Epithelial cell of proximal tubule (primary cell): ENCODE data around the gene IGFBP2. TPM values are rescaled to one million over a fixed set of nuclear protein-coding genes. Genes with fewer than 3 reads are reported as not detected.

Experiments used
- DNase-seq: peaks from one replicate; pipeline ENCODE4 v3.0.0-alpha.2; 2011; ENCODE audit warnings: low read depth
- H3K4me3 ChIP-seq: 2 replicates; pipeline ENCODE4 v1.5.1; 2011; ENCODE audit warnings: low read depth, mild to moderate bottlenecking, low read length
- CTCF ChIP-seq: conservative IDR thresholded peaks from 2 replicates; pipeline ENCODE4 v1.5.1; 2012; ENCODE audit warnings: low read depth, mild to moderate bottlenecking, low read length
- total RNA-seq: library from RNA; depleted of rRNA; stranded (reverse); fragments of >200 nt; gene quantifications from 2 replicates; pipeline ENCODE4 v1.2.3, GENCODE V29; 2015

IGFBP2 gene
- total RNA-seq, 1 donor from 2014 or later: 409 TPM

GRCh38 chr2:216680951-216681629 lies 47.9 kb downstream of the IGFBP2 start:
- H3K4me3 ChIP-seq: no peak overlapping the region
- TF ChIP-seq CTCF: no peak
- DNase-seq: no peak

GRCh38 chr2:216681683-216682082 lies 48.5 kb downstream of the IGFBP2 start:
- TF ChIP-seq CTCF: no peak
- DNase-seq: no peak
- no peak overlapping the region for H3K4me3 ChIP-seq

GRCh38 chr2:216683846-216684245 lies 50.6 kb downstream of the IGFBP2 start:
- H3K4me3 ChIP-seq: no peak overlapping the region
- TF ChIP-seq CTCF: no peak
- DNase-seq: no peak

- no peak for DNase-seq
- H3K4me3 ChIP-seq: no peak overlapping the region
- TF ChIP-seq CTCF: no peak
These were observed 52.2 kb downstream of the IGFBP2 start for GRCh38 chr2:216685327-216685875.

- DNase-seq: no peak
- TF ChIP-seq CTCF: no peak
- no peak overlapping the region for H3K4me3 ChIP-seq
These were observed 53.9 kb downstream of the IGFBP2 start for GRCh38 chr2:216687111-216687510.

- DNase-seq: no peak
- no peak overlapping the region for H3K4me3 ChIP-seq
- peak; percentile 48 for TF ChIP-seq CTCF
These were observed 54.4 kb downstream of the IGFBP2 start for GRCh38 chr2:216687646-216688045.
